Fibroblast of the aortic adventitia (primary cell): ENCODE data around the gene IFNL4. TPM values are rescaled to one million over a fixed set of nuclear protein-coding genes. Genes with fewer than 3 reads are reported as not detected.

Source experiments
- DNase-seq: peaks from one replicate; pipeline ENCODE4 v3.0.0-alpha.2; 2010; ENCODE audit warnings: low read depth
- H3K4me3 ChIP-seq: 2 replicates; pipeline ENCODE4 v1.5.1; 2011; ENCODE audit warnings: low read depth, mild to moderate bottlenecking, control low read depth, low read length, moderate library complexity
- total RNA-seq: library from RNA; depleted of rRNA; stranded (reverse); fragments of >200 nt; gene quantifications from 2 replicates; pipeline ENCODE4 v1.2.3, GENCODE V29; 2012; ENCODE audit warnings: low replicate concordance
- TF ChIP-seq, protein P1 (sequence below): IDR thresholded peaks from 2 replicates; pipeline ENCODE4 v1.5.1; 2011; ENCODE audit warnings: mild to moderate bottlenecking, low read length, control low read depth, inconsistent platforms; ENCODE audit not compliant: insufficient read depth

IFNL4 gene
- total RNA-seq, 1 donor: not detected

DNA sequence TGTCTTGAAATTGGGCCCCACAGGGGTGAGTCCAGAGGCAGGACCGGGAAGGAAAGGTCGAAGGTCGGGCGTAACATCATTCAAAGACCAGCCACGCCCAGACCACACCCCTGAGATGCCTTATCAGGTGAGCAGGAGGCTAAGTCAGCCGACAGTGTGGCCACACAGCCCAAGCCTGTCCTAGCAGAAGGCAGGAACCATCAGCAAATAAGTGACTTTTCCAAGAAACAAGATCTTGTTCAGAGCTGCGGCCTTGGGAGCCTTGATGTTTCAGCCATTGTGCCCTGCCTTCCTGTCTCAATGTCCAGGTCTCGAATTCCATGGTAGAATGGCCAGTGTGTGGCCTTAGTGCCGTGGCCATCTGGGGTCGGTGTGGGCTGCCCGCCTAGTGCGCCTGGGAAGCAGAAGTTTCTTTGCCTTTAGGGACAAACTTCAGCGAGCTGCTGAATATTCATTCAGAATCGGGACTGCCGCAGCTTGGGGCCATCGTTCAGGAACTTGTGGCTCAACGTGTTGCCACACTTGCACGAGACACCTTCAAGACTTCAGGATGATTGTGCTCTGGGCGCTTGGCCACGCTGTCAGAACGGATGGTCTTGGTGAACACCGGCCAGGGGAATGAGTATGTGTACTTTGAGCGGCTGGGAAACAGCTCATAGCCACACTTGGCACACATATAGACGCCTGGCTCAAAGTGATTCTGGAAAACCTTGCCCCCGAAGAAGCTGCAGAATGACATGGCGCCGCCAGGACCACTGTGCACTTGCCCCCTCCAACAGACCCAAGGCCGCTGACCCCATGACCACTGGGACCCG lies 6.1 kb upstream of the IFNL4 start:
- TF ChIP-seq, protein P1, sequence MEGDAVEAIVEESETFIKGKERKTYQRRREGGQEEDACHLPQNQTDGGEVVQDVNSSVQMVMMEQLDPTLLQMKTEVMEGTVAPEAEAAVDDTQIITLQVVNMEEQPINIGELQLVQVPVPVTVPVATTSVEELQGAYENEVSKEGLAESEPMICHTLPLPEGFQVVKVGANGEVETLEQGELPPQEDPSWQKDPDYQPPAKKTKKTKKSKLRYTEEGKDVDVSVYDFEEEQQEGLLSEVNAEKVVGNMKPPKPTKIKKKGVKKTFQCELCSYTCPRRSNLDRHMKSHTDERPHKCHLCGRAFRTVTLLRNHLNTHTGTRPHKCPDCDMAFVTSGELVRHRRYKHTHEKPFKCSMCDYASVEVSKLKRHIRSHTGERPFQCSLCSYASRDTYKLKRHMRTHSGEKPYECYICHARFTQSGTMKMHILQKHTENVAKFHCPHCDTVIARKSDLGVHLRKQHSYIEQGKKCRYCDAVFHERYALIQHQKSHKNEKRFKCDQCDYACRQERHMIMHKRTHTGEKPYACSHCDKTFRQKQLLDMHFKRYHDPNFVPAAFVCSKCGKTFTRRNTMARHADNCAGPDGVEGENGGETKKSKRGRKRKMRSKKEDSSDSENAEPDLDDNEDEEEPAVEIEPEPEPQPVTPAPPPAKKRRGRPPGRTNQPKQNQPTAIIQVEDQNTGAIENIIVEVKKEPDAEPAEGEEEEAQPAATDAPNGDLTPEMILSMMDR: no peak
- DNase-seq: no peak
- no peak overlapping the region for H3K4me3 ChIP-seq

DNA sequence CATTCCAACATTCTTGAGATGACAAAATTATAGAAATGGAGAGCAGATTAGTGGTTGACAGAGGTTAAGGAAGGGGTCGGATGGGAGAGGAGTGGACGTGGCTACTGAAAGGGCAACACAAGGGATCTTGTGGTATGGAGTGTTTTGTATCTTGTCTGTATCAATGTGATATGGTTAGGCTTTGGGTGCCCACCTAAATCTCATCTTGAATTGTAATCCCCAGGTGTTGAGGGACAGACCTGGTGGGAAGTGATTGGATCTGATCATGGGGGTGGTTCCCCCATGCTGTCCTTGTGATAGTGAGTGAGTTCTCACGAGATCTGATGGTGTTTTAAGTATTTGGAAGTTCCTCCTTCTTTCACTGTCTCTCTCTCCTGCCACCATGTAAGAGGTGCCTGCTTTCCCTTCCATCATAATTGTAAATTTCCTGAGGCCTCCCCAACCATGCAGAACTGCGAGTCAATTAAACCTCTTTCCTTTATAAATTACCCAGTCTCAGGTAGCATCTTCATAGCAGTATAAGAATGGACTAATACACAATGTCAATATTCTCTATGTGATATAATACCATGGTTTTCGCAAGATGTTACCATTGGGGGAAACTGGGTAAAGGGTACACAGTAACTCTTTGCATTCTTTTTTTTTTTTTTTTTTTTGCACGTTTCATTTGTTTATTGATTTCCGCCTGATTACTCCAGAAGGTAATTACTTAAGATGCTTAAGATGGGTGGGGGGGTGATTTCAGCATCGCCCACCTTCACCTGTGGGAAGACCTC lies 4.9 kb upstream of the IFNL4 start:
- H3K4me3 ChIP-seq: no peak overlapping the region
- DNase-seq: no peak
- TF ChIP-seq, protein P1: no peak

DNA sequence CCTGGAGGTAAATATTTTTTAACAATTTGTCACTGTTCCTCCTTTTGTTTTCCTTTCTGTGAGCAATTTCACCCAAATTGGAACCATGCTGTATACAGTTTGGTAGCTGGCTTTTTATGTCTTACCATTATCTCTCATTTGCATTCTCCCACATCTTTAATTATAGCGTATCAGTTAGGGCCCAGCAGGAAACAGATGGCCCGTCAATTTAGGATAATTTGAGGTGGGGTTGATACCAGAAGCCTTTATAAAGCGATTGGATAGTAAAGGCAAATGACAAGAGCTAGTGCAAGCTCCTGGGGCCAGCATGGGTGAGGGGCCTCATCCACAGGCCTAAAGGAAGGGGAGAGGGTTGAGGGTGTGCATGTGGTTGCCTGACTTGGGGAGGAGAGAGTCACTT lies 3.8 kb upstream of the IFNL4 start:
- no peak overlapping the region for H3K4me3 ChIP-seq
- DNase-seq: no peak
- TF ChIP-seq, protein P1: no peak

DNA sequence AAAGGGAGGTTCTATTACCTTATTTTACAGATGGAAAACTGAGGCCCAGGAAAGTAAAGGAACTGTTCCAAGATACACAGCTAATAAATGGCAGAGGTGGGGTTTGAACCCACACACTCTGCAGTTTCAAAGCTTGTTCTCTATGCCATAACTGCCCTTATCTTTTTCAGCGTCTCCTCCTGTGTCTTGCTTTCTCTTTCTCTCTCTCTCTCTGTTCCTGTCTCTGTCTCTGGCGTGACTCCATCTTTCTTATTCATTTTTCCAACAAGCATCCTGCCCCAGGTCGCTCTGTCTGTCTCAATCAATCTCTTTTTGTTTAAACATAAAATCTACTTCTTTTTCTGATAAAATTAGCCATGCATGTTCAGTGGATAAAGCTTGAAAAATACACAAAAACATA lies 3.2 kb upstream of the IFNL4 start:
- TF ChIP-seq, protein P1: no peak

DNA sequence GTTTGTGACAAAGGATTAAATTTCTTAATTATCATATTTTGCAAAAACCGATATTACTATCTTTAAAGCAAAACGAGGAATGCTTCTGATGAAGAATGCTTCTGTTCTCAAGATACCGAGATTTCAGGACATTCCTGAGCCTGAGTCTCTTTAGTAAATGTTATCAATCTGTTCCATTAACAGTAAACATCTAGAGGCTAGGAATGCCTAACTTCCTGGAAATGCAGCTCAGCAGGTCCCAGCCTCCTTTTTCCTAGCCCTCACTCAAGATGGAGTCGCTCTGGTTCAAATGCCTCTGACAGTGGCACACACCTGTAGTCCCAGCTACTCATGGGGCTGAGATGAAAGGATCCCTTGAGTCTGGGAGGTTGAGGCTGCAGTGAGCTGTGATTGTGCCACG lies 2.4 kb upstream of the IFNL4 start:
- no peak overlapping the region for H3K4me3 ChIP-seq
- TF ChIP-seq, protein P1: no peak
- DNase-seq: no peak

More for the DNA sequence above, 3.2 kb upstream of the IFNL4 start:
- no peak for DNase-seq
- no peak overlapping the region for H3K4me3 ChIP-seq

DNA sequence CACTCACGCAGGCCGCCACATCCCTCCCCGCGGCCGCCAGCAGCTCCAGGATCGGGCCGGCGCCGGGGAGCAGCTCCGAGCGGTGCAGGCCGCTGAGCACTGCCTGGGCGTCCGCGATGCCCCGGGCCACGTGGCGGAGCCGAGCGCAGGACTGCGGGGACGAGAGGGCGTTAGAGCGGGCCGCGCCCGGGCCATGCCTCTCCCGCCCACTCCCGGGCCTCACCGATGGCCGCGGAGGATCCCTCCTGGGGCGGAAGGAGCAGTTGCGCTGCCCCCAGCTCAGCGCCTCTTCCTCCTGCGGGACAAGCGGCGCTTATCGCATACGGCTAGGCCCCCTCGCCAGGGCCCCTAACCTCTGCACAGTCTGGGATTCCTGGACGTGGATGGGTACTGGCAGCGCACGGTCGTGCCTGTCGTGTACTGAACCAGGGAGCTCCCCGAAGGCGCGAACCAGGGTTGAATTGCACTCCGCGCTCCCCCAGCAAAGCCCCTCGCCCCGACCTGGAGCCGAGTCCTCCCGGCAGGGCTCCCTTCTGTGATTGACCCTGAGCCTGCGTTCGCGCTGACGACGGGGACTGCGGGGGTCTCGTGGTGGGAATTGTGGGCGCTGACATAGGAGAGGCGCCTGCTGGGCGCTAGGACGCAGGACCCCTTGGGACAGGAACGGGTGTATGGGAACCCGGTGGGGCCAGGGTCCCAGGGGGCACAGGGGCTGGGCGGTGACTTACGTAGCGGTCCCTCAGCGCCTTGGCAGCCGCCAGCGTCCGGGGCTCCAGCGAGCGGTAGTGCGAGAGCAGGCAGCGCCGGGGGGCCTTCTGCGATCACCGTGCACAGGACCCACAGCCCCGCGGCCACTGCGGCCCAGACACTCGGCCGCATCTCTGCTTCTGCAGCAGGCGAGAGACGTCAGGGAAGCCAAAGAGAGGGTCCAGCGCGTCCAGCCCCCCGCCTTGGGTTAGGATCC lies 673 bp downstream of the IFNL4 start:
- TF ChIP-seq, protein P1: no peak
- DNase-seq: no peak
- no peak overlapping the region for H3K4me3 ChIP-seq
